ENCODE data around the gene NIF3L1.
A peak's percentile ranks its signal among the peaks of the same experiment; 100 is the strongest.
"Not testable (repeated sequence)": the region's sequence is repeated elsewhere in the genome, so short reads cannot be mapped to it uniquely, and the experiment has no call there.

NIF3L1 gene

DNA sequence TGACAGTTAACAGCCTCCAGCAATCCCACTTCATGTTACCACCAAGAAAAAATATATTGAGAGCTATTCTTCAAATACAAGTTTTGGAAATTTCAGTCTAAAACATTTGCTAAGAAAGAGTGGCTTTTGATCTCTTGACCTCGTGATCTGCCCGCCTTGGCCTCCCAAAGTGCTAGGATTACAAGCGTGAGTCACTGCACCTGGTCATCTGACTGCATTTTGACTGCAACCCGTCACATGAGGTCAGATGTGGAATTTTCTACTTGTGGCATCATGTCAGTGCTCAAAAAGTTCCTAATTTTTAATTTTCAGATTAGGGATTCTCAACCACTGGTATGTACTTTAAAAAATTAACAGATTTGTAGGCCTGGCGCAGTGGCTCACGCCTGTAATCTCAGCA lies 15.6 kb upstream of the NIF3L1 start:
- no peak for DNase-seq

DNA sequence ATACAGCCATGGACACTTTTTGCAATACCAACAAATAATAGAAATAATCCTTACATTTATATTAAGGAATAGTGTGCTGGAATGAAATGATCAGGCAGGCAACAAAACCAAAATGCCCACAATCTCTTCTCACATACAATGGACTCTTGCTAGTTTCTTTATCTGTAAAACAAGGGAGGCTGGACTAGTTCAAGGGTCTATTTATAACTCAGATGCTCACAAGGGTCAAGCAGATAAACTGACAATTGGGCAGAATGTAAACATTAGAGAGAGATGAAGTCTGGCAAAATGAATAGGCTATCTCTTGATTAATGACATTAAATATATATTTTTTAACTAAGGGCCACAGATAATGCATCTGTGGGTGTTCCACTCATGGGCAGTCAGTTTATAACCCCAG lies 11.7 kb upstream of the NIF3L1 start:
- DNase-seq = no peak

DNA sequence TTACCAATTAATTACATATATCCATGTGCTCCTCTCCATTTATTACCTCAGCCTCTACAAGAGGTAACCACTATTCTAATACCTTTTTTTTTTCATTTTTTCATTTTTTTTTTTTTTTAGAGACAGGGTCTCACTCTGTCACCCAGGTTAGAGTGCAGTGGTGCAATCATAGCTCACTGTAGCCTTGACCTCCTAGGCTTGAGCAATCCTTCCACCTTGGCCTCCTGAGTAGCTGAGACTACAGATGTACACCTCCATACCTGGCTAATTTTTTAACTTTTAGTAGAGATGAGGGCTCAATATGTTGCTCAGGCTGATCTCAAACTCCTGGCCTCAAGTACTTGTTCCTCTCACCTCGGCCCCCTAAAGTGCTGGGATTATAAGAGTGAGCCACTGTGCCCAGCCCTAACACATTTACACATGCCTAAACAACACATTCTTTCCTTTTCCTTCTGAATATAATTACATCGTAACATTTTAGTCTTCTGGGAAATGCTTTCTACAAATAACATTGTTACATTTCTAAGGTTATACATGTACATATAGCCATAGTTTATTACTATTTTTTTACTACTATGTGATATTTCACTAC lies 10.8 kb upstream of the NIF3L1 start:
- no peak for DNase-seq

DNA sequence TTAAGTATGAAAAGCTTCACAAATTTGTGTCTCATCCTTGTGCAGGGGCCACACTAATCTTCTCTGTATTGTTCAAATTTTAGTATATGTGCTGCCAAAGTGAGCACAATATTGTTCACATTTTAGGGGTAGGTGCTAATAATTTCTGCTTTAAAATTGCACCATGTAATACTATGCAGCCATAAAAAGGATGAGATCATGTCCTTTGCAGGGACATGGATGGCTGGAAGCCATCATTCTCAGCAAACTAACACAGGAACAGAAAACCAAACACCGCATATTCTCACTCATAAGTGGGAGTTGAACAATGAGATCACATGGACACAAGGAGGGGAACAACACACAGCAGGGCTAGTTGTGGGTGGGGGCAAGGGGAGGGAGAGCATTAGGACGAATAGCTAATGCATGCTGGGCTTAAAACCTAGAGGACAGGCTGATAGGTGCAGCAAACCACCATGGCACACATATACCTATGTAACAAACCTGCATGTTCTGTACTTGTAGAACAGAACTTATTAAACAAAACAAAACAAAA lies 7.4 kb upstream of the NIF3L1 start:
- not testable (repeated sequence) for DNase-seq

DNA sequence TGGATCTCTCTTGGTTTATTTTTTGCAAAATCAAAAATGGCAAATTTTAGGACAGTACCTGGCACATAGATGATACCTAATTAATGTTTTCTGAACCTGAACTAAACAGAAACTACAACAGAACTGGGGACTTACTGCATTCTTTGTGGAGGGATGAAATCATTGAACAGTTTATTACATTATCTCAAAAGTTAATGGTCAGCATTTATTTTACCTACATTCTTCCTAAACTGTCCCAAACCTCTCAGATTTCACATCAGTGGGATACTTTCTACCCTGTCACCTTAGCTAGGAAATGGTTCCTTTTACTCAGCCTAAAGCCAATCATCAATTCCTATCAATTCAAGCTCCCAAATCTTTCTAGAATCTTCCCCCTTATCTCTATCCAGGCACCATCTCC lies 10.3 kb downstream of the NIF3L1 start:
- no peak for DNase-seq

DNA sequence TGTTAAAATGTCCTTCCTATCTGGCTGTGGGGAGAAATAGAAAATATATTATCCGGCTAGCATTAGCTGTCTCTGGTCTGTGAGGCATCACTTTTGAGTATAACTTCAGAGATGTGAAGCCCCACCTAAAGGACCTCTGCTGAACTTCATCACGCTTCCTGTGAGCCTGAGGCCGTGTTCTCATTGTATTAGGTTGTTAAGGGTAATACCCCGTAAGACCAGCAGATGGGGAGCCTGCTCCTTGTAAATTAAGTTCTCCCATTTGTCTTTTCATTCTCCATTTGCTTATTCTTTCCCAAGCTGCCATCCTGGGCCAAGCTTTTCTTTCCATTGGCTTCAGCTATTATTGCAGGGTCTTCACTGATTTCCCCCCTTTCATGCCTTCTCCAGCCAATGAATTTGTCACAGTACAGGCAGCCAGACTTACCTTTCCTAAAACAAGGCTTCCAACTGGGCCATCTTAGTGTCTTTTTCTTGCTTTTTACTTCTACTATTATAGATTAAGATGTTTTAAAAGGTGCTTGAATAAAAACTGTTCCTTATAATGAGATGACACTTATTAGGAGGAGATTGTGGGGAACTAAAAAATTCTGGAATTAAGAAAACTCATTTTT lies 12.4 kb downstream of the NIF3L1 start:
- peak; percentile 78 for DNase-seq

DNA sequence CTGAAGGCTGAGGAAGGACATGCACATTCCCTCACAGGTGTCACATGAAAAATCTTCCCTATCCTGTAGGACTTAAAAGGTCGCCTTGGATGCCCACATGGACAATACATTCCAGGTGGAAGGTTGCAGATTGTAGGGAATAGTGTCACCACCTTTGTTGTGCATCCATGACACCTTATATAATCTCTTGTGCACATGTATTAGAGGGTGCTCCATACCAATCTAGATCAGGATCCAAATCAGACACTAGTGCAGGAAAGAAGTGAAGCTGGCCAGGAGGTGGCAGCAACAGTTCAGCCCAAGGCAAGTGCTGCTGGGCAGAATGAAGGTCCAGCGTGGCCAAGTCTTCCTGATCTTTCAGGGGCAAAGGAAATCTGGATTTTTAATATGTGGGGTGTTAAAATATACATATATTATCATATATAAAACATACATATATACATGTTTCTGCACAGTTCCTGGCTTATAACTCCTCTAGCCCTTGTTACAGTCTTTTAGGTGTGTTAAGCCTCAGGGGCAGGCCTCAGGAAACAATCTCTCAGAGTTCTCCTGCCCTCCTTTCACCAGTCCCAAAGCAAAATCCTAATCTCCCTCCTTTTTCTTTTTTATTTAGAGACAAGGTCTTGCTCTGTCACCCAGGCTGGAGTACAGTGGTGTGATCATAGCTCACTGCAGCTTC lies 16.6 kb downstream of the NIF3L1 start:
- no peak for DNase-seq

DNA sequence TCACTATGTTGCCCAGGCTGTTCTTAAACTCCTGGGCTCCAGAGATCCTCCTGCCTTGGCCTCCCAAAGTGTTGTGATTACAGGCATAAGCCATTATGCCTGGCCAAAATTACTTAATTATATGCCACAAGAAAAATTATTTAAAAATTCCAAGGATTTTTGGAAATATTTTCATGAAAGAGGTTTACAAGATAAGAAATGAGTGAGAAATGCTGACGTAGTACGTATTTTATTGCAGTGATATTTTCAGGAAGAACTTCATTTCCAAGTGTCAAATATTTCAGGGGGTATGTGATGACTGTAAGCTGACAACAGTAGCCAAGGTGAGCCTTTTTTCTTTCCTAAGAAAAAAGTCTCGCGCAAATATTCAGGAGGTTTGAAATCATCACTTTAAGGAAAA lies 20.8 kb downstream of the NIF3L1 start:
- no peak for DNase-seq

DNA sequence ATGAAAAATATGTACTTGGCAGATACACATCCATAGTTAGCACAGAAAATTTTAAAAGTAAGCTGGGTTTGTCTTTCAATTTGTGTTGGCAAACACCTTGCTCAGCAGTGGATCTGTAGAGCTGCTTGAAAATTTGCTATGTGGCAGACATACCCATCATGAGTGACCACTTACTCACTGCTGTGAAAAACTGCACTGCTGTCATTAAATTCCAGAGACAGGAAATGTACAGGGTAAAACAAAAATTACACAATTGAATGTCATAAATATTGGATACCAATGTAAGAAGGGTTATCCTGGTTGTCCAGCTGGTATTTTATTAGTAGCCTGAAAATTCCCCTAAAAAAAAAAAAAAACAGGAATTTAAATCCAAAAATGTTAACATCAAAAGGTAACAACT lies 24.5 kb downstream of the NIF3L1 start:
- DNase-seq = no peak

DNA sequence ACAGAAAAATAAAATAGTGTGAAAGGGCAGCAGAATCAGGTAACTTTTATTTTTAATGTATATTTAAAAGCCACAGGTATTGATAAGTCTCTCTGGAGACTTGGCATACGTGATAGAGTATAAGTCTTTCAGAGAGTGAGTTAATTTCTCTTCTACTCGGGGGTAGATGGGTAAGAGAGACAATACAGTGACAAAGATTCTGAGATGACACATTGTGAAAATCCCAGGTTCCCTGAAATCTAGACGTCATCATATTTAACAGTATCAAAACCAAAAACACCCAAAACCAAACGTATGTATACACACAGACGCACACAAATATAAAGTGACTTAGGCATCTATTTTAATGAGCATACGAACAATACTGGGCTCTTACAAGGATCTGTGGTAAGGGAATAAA lies 33.3 kb downstream of the NIF3L1 start:
- DNase-seq = no peak

DNA sequence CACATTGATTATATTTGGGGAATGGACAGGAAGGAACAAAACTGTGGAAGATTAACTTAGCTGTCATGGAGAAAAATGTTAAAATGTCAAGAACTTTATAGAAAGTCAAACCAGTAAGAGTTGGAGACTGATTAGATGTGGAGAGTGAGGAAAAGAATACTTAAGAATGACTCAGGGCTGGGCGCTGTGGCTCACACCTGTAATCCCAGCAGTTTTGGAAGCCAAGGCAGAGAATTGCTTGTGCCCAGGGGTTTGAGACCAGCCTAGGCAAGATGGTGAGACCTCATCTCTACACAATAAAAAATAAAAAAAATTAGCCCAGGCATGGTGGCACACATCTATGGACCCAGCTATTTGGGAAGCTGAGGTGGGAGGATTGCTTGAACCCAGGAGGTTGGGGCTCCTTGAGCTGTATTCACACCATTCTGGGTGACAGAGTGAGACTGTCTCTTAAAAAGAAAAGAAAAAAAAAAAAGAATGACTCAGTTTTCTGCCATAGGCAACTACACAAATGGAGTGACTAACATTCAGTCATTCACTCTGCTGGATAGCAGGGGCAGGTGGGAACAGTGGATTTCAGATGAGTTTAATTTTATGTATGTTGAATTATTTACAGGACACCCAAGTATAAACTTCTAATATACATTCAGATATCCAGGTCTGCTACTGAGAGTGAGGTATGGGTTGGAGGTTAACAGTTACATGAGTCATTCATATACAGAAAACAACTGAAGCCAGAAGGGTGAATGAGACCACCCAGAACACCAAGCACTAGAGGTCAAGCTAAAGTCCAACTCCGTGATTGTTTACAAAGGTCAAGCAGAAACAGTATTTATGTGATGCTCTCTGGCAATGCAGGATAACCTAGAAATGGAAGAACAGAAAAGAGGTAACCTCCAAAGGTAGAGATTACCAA lies 40.4 kb downstream of the NIF3L1 start:
- no peak for DNase-seq

DNA sequence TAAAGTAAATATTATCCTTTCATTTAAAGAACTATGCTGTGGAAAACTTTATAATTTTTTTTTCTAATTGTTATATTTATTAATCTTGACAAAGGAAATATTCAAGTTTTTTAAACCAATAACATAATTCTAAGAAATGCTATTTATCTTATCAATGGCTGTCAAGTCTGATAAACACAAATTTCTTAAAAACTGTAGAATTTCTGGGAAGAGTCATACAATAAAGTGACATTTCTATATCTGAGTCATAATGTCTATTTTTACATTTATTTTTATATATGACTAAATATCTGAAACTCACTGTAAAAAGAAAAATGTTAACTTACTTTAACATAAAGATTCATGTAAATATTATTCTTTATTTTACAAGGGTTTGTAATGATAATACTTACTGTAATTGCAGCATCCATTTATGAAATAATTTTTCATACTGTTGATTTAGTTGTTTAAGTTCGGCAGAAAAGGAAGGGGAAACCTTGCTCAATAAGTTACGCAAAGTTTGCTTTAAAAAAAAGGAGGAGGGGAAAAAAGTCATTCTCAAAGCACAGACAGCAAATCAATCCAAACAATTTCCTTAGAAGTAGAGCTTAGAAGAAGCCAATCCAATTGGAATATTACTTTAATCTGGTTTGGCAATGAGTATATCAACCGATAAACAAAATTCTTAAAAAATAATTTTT lies 41.9 kb downstream of the NIF3L1 start:
- DNase-seq = no peak

DNA sequence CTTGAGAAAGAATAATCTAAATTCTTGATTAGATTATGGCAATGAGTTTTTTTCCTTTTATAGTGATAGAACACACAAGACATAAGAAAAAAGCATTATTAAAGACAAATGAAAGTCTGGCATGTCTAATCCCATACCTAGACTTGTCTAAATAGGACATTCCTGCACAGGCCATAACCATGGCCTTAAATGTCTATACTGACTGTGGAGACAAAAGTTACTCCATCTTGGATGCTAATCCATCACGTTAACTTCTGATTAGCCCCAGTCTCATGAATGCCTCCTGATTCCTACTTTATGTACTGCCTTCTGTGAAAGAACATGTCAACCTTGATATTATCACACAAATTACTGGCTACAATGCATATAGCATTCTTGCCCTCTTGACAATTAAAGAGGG lies 50.7 kb downstream of the NIF3L1 start:
- no peak for DNase-seq

DNA sequence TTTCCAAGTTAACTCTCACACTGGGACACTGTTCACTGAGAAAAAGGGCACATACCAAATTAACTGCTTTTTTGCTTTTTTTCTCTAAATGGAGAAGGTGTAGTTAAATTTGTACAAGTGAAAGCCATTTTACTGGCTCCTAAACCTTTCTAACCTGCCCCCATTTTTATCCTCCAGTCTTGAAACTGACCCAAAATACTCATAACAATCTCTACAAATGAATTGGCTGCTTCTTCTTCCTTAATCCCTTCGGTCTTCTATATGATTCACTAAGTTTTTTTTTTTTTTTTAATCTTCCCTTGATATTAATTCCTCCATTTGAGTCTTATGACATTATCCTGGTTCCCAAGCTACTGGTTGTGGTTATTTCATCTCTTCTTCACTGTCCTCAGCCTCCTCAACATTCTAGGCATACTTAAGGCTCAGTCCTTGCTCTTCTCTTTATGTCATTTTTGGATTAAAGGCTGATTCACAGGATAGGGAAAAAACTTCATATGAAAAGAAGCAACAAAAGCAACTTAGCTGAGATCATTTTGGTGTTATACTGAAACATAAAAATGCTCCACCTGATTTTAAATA lies 54.4 kb downstream of the NIF3L1 start:
- DNase-seq = no peak

DNA sequence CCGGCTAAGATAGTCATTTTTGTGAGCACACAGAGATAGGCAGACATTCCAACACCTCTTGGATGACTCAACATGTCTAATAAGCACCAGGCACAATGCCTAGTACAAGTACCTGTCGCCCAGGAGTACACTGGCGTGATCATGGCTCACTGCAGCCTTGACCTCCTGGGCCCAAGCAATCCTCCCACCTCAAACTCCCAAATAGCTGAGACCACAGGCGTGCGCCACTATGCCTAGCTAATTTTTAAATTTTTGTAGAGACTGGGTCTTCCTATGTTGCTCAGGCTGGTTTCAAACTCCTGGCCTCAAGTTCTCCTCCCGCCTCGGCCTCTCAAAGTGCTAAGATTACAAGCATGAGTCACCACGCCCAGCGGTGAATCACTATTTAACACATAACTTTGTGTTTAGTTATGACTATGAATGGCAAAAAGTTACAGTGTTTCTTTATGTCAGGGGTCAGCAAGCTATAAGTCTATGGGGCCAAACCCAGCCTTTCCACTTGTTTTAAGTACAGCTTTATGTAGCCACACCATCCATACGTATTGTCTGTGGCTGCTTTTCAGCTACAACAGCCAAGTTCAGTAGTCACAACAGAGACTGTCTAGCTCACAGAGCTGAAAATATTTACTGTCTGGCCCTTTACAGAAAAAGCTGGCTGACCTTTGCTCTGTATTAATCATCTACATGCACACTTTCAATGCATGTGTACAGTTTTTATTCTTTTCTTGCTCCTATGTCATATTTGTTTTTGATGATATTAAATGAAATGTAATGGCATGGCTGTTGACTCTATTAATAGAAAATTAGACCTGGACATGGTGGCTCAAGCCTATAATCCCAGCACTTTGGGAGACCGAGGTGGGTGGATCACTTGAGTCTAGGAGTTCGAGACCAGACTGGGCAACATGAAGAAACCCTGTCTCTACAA lies 55.6 kb downstream of the NIF3L1 start:
- DNase-seq = no peak

DNA sequence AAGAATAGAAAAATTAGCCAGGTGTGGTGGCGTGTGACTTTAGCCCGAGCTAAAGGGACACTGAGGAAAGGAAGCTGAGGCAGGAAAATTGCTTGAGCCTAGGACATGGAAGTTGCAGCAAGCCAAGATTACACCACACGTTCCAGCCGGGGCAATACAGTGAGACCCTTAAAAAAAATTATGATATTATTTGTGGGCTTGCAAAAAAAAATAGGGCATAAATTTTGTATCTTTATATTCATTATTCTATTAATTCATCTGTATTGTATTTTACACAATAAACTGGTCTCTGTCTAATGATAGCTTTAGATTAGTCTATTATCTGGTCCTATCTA lies 56.2 kb downstream of the NIF3L1 start:
- no peak for DNase-seq

DNA sequence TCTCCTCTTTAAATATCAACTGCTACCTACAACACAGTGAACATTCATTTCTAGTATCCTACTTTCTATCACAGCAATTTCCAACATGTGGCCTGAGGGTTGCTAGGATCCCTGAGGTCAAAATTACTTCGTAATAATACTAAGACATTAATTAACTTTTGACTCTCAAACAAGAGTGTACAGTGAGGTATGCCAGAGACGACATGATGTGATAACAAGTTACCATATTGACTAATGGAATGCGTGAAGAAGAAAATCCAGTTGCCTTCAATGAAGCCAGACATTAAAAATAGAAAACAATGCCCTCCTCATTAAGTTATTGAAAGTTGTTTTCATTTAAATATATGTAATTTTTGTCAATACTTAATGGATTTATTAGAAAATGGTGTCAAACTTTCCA lies 61.2 kb downstream of the NIF3L1 start:
- DNase-seq = no peak
